ENCODE measurements around the gene ELP6. TPM values are rescaled to one million over a fixed set of nuclear protein-coding genes. Genes with fewer than 3 reads are reported as not detected.

The ELP6 gene
- total RNA-seq, 4 donors from 2014 or later = 9.1 to 22.3 (median 21.3) TPM

DNA sequence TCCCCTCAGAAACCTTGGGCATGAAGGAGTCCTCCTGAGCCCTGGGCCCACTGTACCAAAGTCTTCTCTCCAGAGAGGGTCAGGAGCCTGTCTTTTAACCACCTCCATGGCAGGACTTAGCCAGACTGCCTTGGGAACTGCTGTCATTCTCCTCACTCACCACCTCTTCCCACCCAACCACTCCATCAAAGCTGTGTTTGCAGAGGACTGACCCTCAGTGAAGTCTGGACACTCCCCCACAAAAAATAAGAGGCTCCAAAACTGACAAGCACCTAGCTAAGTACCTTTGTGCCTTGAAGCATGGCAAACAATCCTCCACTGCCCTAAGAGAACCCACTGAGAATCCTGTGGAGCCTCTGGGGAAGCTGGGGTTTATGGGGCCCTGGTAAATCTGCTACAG lies 35.5 kb downstream of the ELP6 start:
- H3K36me3 ChIP-seq = no peaks in the 10 kb centered on the region
- DNase-seq = no peak
- peaks cover 13 to 34% (median 18%) of the 10 kb centered on the region in 3 donors for H3K4me1 ChIP-seq
- H3K27ac ChIP-seq = no peak overlapping the region
- no peaks in the 10 kb centered on the region for H3K27me3 ChIP-seq
- H3K9me3 ChIP-seq = no peaks in the 10 kb centered on the region
- intact Hi-C loops (cut with DNase I) = no loop called here
- TF ChIP-seq, protein P1, sequence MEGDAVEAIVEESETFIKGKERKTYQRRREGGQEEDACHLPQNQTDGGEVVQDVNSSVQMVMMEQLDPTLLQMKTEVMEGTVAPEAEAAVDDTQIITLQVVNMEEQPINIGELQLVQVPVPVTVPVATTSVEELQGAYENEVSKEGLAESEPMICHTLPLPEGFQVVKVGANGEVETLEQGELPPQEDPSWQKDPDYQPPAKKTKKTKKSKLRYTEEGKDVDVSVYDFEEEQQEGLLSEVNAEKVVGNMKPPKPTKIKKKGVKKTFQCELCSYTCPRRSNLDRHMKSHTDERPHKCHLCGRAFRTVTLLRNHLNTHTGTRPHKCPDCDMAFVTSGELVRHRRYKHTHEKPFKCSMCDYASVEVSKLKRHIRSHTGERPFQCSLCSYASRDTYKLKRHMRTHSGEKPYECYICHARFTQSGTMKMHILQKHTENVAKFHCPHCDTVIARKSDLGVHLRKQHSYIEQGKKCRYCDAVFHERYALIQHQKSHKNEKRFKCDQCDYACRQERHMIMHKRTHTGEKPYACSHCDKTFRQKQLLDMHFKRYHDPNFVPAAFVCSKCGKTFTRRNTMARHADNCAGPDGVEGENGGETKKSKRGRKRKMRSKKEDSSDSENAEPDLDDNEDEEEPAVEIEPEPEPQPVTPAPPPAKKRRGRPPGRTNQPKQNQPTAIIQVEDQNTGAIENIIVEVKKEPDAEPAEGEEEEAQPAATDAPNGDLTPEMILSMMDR (IDR thresholded peaks at IDR 0.05) = no peak
- TF ChIP-seq POLR2A (IDR thresholded peaks at IDR 0.05) = no peak
- H3K4me3 ChIP-seq = no peak overlapping the region

GRCh38 chr3:47476644-47477199 lies 36.8 kb downstream of the ELP6 start:
- peak overlapping the region in 3 of 4 donors; percentile 73 to 86 (median 78) for H3K4me3 ChIP-seq
- TF ChIP-seq POLR2A (IDR thresholded peaks at IDR 0.05) = no peak
- TF ChIP-seq, protein P1 (IDR thresholded peaks at IDR 0.05) = no peak
- DNase-seq = no peak
- H3K27ac ChIP-seq = peak overlapping the region in 3 of 4 donors; percentile 83 to 92 (median 83)
- H3K27me3 ChIP-seq = no peaks in the 10 kb centered on the region
- no peaks in the 10 kb centered on the region for H3K36me3 ChIP-seq
- H3K4me1 ChIP-seq = peaks cover 16 to 41% (median 18%) of the 10 kb centered on the region in 3 donors
- intact Hi-C loops (cut with DNase I) = no loop called here
- H3K9me3 ChIP-seq = no peaks in the 10 kb centered on the region
- WGBS, 2 donors = 81 to 82% methylated on average over 9 of the region's 11 CpGs

DNA sequence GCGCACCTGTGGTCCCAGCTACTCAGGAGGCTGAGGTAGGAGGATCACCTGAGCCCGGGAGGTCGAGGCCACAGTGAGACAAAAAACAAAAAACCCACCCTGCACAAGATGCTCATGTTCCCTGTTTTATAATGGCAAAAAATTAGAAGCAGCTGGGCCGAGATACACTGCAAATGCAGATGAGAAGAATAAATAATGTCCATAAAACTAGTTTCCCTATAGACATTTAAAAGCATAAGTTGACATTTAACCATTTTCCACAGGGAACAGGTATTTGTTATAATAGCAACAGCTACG lies 37.2 kb downstream of the ELP6 start:
- H3K27ac ChIP-seq = peak overlapping the region; percentile 83 to 92 (median 83)
- no peaks in the 10 kb centered on the region for H3K9me3 ChIP-seq
- peak overlapping the region; percentile 73 to 86 (median 79) for H3K4me3 ChIP-seq
- intact Hi-C loops (cut with DNase I) = no loop called here
- peaks cover 16 to 41% (median 18%) of the 10 kb centered on the region in 3 donors for H3K4me1 ChIP-seq
- 57 to 58% methylated on average over 5 of the region's 5 CpGs for WGBS, 2 donors
- no peaks in the 10 kb centered on the region for H3K36me3 ChIP-seq
- DNase-seq = no peak
- H3K27me3 ChIP-seq = no peaks in the 10 kb centered on the region
- TF ChIP-seq POLR2A (IDR thresholded peaks at IDR 0.05) = no peak
- TF ChIP-seq, protein P1 (IDR thresholded peaks at IDR 0.05) = no peak

GRCh38 chr3:47475570-47476329 lies 37.8 kb downstream of the ELP6 start, which contains the start of gene SCAP:
SCAP (minus strand) TSS chr3:47475941; CDS start chr3:47442993, 32,948 bp downstream.
- peak; percentile 61 for DNase-seq
- Histone ChIP-seq H3K4me1 (peaks cover 16 to 41% (median 18%) of the 10 kb centered on the region in 3 donors), H3K27ac (peak within 1 kb of the TSS; percentile 83 to 92 (median 83)), H3K9me3 (no peaks in the 10 kb centered on the region), H3K36me3 (no peaks in the 10 kb centered on the region), H3K4me3 (peak within 1 kb of the TSS; percentile 73 to 86 (median 79)), H3K27me3 (no peaks in the 10 kb centered on the region)
- intact Hi-C loops (cut with DNase I) = no loop called here
- peak in 3 of 4 donors; percentile 31 to 59 (median 45) for TF ChIP-seq POLR2A (IDR thresholded peaks at IDR 0.05)
- TF ChIP-seq, protein P1 (IDR thresholded peaks at IDR 0.05) = peak; percentile 97 to 100 (median 98)
- 0 to 23% methylated on average over 1 to 5 of the region's 88 CpGs for WGBS, 2 donors

- H3K36me3 ChIP-seq = no peaks in the 10 kb centered on the region
- H3K4me1 ChIP-seq = peaks cover 16 to 45% (median 18%) of the 10 kb centered on the region in 3 donors
- no peaks in the 10 kb centered on the region for H3K9me3 ChIP-seq
- DNase-seq = no peak
- H3K4me3 ChIP-seq = peak overlapping the region; percentile 73 to 86 (median 79)
- intact Hi-C loops (cut with DNase I) = no loop called here
- WGBS, 2 donors = 1% methylated on average over 10 to 18 of the region's 24 CpGs
- H3K27ac ChIP-seq = peak overlapping the region; percentile 83 to 92 (median 83)
- TF ChIP-seq, protein P1 (IDR thresholded peaks at IDR 0.05) = no peak
- TF ChIP-seq POLR2A (IDR thresholded peaks at IDR 0.05) = no peak
- no peaks in the 10 kb centered on the region for H3K27me3 ChIP-seq
These were observed 38.4 kb downstream of the ELP6 start for GRCh38 chr3:47475029-47475569.
